ENCODE data around the gene MEA1. TPM values are rescaled to one million over a fixed set of nuclear protein-coding genes. Genes with fewer than 3 reads are reported as not detected.
A peak's percentile ranks its signal among the peaks of the same experiment; 100 is the strongest.

The MEA1 gene
- total RNA-seq, 2 donors from 2014 or later, result 93.3 to 104 TPM

DNA sequence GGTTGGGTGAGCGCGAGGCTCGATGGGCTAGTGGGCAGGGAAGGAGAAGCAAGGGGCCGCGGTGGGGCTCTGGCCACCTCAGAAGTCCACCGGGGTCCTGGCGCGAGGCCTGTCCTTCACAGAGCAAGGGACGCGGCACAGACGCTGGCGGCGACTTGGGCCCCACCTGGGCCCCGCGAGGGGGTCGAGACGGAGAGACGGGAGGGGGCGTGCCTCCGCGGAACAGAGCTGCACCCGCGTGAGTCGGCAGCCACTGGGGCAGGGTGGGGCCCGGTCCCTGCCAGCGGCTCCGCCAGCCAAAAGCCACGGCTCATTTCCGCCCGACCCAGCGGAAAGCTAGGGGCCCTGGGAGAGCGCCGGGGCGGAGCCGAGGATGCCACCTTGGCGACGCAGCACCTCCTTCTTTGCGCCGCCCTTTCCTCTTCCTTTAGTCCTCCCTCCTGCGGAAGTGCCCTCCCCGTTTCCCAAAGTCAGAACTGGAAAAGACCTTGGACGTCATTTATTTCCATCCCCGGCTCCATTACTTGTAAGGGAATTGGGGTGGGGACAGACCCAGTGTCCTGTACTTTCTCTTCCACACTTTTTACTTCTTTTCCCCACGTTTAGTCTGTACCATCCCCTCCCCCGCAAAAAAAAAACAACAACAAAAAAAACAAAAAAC, 39.9 kb upstream of the MEA1 start, which contains the start of gene CUL7:
Gene CUL7 (minus strand): TSS at position 307 of the 661 bp plus-strand sequence. CDS start 1,063 bp downstream, outside the sequence.
- no peaks in the 10 kb centered on the region for H3K9me3 ChIP-seq (ENCODE audit: control insufficient read depth, low read length)
- DNase-seq, result peak; percentile 94
- H3K9me3 Mint-ChIP-seq, result no peaks in the 10 kb centered on the region
- H3K36me3 ChIP-seq (ENCODE audit: control insufficient read depth, insufficient read depth, low read length), result peaks cover 62% of the 10 kb centered on the region
- peaks cover 54% of the 10 kb centered on the region for H3K36me3 Mint-ChIP-seq (ENCODE audit: low read depth)
- TF ChIP-seq CTCF (conservative IDR thresholded peaks at IDR 0.05), result no peak
- peak within 1 kb of the TSS; percentile 93 for H3K4me3 ChIP-seq (ENCODE audit: low read length)
- no peaks in the 10 kb centered on the region for H3K27me3 ChIP-seq (ENCODE audit: control insufficient read depth, insufficient read depth, low read length, poor library complexity, severe bottlenecking)
- peaks cover 7% of the 10 kb centered on the region for H3K4me1 ChIP-seq (ENCODE audit: control insufficient read depth, insufficient read depth, low read length)
- H3K27ac ChIP-seq (ENCODE audit: low read depth, low read length), result peak within 1 kb of the TSS; percentile 61
- 0% methylated on average over 20 to 44 of the region's 45 CpGs for WGBS, 2 experiments (ENCODE audit: insufficient coverage in 1 of 2, insufficient read length in 1 of 2)
- H3K27ac Mint-ChIP-seq, result peak within 1 kb of the TSS; percentile 95
- H3K4me3 Mint-ChIP-seq, result peak within 1 kb of the TSS; percentile 98
- H3K4me1 Mint-ChIP-seq, result peaks cover 31% of the 10 kb centered on the region
- H3K27me3 Mint-ChIP-seq (ENCODE audit: insufficient read depth), result no peaks in the 10 kb centered on the region
- H3K9ac ChIP-seq (ENCODE audit: extremely low read depth, low read length, poor library complexity, severe bottlenecking), result peak within 1 kb of the TSS; percentile 89

DNA sequence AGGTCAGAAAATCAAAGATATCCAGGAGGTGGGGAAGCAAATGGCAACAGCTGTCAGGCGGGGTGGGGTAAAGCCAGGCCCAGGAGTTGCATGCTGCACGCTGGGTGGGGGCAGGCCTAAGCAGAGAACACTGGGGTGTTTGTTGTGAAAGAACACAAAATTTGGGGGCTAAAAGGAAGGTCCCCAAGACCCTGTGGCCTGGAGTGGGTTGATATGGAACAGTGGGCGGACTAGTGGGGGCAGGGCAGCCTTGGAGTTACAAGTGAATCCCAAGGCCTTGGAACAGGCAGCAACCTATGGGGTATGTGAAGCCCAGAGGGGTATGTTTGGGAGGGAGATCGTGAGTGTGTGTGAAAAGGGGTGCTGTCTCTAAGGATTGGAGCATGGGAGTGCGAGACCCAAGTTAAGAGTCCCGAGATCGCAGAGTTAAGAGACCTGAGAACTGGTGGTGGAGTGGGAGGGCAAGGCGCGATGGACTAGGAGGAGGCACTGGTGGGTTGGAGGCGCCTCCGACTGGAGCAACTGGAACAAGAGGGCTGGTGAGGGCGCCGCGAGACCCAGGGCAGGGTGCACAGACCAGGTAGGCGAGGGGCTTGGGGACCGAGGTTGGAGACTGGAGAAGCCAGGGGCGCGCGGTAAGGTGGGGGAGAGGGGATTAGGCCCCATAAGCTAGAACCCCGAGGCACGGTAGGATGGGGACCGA, 39.2 kb upstream of the MEA1 start:
- H3K27ac ChIP-seq (ENCODE audit: low read depth, low read length), result peak overlapping the region; percentile 61
- no peaks in the 10 kb centered on the region for H3K9me3 ChIP-seq (ENCODE audit: control insufficient read depth, low read length)
- WGBS, 2 experiments (ENCODE audit: insufficient coverage in 1 of 2, insufficient read length in 1 of 2), result 18 to 38% methylated on average over 9 to 22 of the region's 22 CpGs
- DNase-seq, result peak; percentile 77
- H3K27me3 Mint-ChIP-seq (ENCODE audit: insufficient read depth), result no peaks in the 10 kb centered on the region
- H3K9ac ChIP-seq (ENCODE audit: extremely low read depth, low read length, poor library complexity, severe bottlenecking), result peak overlapping the region; percentile 89
- H3K27me3 ChIP-seq (ENCODE audit: control insufficient read depth, insufficient read depth, low read length, poor library complexity, severe bottlenecking), result no peaks in the 10 kb centered on the region
- H3K4me1 ChIP-seq (ENCODE audit: control insufficient read depth, insufficient read depth, low read length), result peaks cover 3% of the 10 kb centered on the region
- H3K4me3 Mint-ChIP-seq, result peak overlapping the region; percentile 98
- no peak for TF ChIP-seq CTCF (conservative IDR thresholded peaks at IDR 0.05)
- H3K4me3 ChIP-seq (ENCODE audit: low read length), result peak overlapping the region; percentile 93
- peaks cover 56% of the 10 kb centered on the region for H3K36me3 Mint-ChIP-seq (ENCODE audit: low read depth)
- H3K4me1 Mint-ChIP-seq, result peaks cover 24% of the 10 kb centered on the region
- peak overlapping the region; percentile 95 for H3K27ac Mint-ChIP-seq
- peaks cover 67% of the 10 kb centered on the region for H3K36me3 ChIP-seq (ENCODE audit: control insufficient read depth, insufficient read depth, low read length)
- H3K9me3 Mint-ChIP-seq, result no peaks in the 10 kb centered on the region

DNA sequence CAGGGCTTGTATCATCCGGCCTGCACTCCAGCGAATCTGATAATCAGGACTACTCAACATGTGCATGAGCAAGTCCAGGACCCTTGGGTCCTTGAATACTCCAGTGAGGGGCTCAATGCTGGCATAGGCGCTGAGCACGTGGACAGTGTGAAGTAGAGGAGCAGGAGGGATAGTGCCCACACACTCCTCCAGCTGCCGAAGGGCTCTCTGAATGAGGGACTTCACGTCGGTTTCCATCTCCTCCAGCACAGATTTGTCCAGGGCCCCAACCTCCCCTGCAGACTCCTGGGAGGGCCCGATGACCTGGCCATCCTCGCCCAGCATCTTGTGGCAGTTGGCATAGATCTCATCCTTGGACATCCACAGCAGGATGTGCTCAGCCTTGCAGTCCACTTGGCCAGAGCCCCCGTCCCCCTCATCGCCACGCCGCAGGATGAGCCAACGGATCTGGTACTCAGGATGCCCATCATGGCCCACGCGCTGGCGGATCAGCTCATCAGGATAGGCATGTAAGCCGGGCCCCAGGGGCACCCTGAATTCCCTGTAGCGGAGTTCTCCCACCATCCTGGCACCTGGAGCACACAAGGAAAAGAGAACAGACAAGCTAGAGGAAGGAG, 38.6 kb upstream of the MEA1 start:
- WGBS, 2 experiments (ENCODE audit: insufficient coverage in 1 of 2, insufficient read length in 1 of 2), result 94 to 96% methylated on average over 14 to 19 of the region's 19 CpGs
- peaks cover 3% of the 10 kb centered on the region for H3K4me1 ChIP-seq (ENCODE audit: control insufficient read depth, insufficient read depth, low read length)
- H3K27ac ChIP-seq (ENCODE audit: low read depth, low read length), result no peak overlapping the region
- no peak for TF ChIP-seq CTCF (conservative IDR thresholded peaks at IDR 0.05)
- Mint-ChIP-seq H3K36me3 (ENCODE audit: low read depth) (peaks cover 56% of the 10 kb centered on the region), H3K27ac (peak overlapping the region; percentile 95), H3K4me3 (peak overlapping the region; percentile 98), H3K27me3 (ENCODE audit: insufficient read depth) (no peaks in the 10 kb centered on the region), H3K4me1 (peaks cover 23% of the 10 kb centered on the region), H3K9me3 (no peaks in the 10 kb centered on the region)
- DNase-seq, result no peak
- H3K4me3 ChIP-seq (ENCODE audit: low read length), result peak overlapping the region; percentile 93
- no peaks in the 10 kb centered on the region for H3K27me3 ChIP-seq (ENCODE audit: control insufficient read depth, insufficient read depth, low read length, poor library complexity, severe bottlenecking)
- peaks cover 68% of the 10 kb centered on the region for H3K36me3 ChIP-seq (ENCODE audit: control insufficient read depth, insufficient read depth, low read length)
- no peaks in the 10 kb centered on the region for H3K9me3 ChIP-seq (ENCODE audit: control insufficient read depth, low read length)
- H3K9ac ChIP-seq (ENCODE audit: extremely low read depth, low read length, poor library complexity, severe bottlenecking), result peak overlapping the region; percentile 89
